ENCODE measurements around the gene TFEB.

DNA sequence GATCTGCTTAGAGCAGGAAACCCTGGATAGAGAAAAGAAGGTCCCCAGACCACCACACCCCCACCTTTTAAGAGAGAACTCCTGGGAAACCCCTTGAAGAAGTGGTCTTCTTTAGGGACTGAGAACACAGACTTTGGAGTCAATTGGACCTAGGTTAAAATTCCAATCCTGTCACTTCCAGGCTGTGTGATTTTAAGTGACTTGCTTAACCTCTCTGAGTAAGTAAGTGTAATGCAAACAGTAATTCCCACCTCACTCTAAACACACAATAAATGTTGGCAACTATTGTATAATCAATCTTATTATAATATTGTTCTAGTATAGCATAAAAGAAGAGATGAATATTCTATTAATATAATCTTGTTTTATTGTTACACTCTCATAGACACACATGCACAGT lies 3.3 kb downstream of the TFEB start:
- no peak for TF ChIP-seq CTCF (conservative IDR thresholded peaks at IDR 0.05; ENCODE audit: low read depth, low read length)
- no peak for TF ChIP-seq EZH2 (IDR thresholded peaks at IDR 0.05; ENCODE audit: borderline replicate concordance, low read depth, low read length, poor library complexity, severe bottlenecking)
